Mucosa of descending colon (tissue), 3 donors: ENCODE results near the gene PDE8A. TPM values are rescaled to one million over a fixed set of nuclear protein-coding genes. Genes with fewer than 3 reads are reported as not detected.

Source experiments
- ATAC-seq: fragments of 200-7000 bp; cut with Tn5 transposase; one replicate; pipeline ENCODE4 v1.9.1; 2020; ENCODE audit warnings: mild to moderate bottlenecking, moderate library complexity
- DNase-seq, 3 donors: peaks; one replicate each; pipeline ENCODE4 v3.0.0-alpha.2; 2020
- H3K36me3 ChIP-seq: fragments of 200-600 bp; one replicate; pipeline ENCODE4 v1.8.0; 2021; ENCODE audit warnings: low read depth, mild to moderate bottlenecking
- H3K4me1 ChIP-seq: fragments of 200-600 bp; one replicate; pipeline ENCODE4 v1.8.0; 2021; ENCODE audit warnings: low read depth, mild to moderate bottlenecking
- H3K4me3 ChIP-seq: fragments of 200-600 bp; one replicate; pipeline ENCODE4 v1.8.0; 2021; ENCODE audit warnings: mild to moderate bottlenecking
- H3K9me3 ChIP-seq: fragments of 200-600 bp; one replicate; pipeline ENCODE4 v1.8.0; 2021; ENCODE audit warnings: mild to moderate bottlenecking
- CTCF ChIP-seq: fragments of 200-600 bp; IDR thresholded peaks from one replicate; pipeline ENCODE4 v1.8.0; 2022; ENCODE audit warnings: antibody characterized with exemption, mild to moderate bottlenecking
- intact Hi-C, 2 donors: fragments of 100-400 bp; cut with DNase I in 1 of 2; cut with micrococcal nuclease in 1 of 2; formaldehyde crosslinking; loops; one replicate each; pipeline versions ENCODE4 v1.11.0 to v1.11.1; 2022; cut with DNase I, micrococcal nuclease
- total RNA-seq, 3 donors: library from RNA; stranded (reverse); fragmentation: NEBNext Ultra II Directional in 2 of 3; extraction: Animal tissue kit (Norgen Biotek cat#: 25700) in 2 of 3; gene quantifications; one replicate each; pipeline versions ENCODE4 v1.2.1 to v1.2.4, GENCODE V29; 2021 to 2023
- donor health status: DM: no; HTN: no; CAD: no; lungs with moderate emphysema.
- donor health status: DM: no; HTN: no; CAD: no.
- donor health status: DM: no; HTN: yes; CAD: no.

PDE8A gene
- total RNA-seq, 3 donors from 2014 or later, result 79.7 to 117 (median 98.3) TPM

DNA sequence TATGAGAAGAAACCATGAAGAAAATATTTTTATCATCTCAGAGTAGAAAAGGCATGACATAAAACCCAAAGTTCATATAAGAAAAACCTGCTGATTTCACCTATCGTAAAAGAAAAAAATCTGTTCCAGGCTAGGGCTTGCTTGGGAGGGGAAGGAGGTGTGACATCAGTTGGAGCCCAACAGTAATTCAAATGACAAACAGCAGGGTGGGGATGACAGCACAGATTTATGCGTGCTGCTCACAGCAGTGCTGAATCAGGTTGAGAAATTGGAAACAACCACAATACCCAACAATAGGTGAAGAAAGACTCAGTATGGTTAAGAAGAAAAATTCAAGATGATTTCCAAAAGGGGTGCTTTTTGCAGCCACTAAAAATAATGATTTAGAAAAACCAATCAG is 172.4 kb downstream of the PDE8A start:
- Histone ChIP-seq H3K4me3 (no peak overlapping the region), H3K9me3 (no peaks in the 10 kb centered on the region), H3K4me1 (no peaks in the 10 kb centered on the region), H3K36me3 (no peaks in the 10 kb centered on the region)
- intact Hi-C loops, result no loop called here
- DNase-seq (peak in 1 of 3 donors; percentile 25), ATAC-seq (peak; percentile 51)
- no peak for TF ChIP-seq CTCF

GRCh38 chr15:85155360-85155759 is 173.7 kb downstream of the PDE8A start:
- H3K4me1 ChIP-seq, result no peaks in the 10 kb centered on the region

DNA sequence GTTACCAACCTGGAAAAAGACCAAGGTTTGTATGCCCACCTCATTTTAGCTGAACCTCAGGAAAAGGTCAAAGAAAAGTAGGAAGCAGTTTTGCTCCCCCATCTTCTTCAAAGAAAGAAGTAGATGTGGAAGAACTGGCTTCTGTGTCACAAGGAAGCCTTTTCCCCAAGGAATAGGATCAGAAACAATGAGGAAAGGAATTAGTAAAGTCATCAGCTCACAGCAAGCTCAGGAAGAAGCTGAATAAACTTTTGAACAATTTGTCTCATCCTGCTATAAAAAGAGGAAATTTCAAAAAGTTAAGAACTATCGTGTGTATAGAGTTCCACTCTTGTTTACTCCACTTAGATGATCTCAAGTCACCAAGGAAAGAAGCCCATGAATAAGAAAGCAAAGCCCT is 174.2 kb downstream of the PDE8A start:
- no peak for DNase-seq
- H3K4me3 ChIP-seq, result no peak overlapping the region
- ATAC-seq, result no peak
- TF ChIP-seq CTCF, result no peak
- intact Hi-C loops, result no loop called here
- H3K9me3 ChIP-seq, result no peaks in the 10 kb centered on the region
- H3K36me3 ChIP-seq, result no peaks in the 10 kb centered on the region
- H3K4me1 ChIP-seq, result no peaks in the 10 kb centered on the region

More at GRCh38 chr15:85155360-85155759, 173.7 kb downstream of the PDE8A start:
- H3K4me3 ChIP-seq, result no peak overlapping the region
- DNase-seq (no peak), ATAC-seq (no peak)
- H3K9me3 ChIP-seq, result no peaks in the 10 kb centered on the region
- intact Hi-C loops, result no loop called here
- H3K36me3 ChIP-seq, result no peaks in the 10 kb centered on the region
- TF ChIP-seq CTCF, result no peak

- Histone ChIP-seq H3K4me3 (no peak overlapping the region), H3K36me3 (no peaks in the 10 kb centered on the region), H3K9me3 (peaks cover 4% of the 10 kb centered on the region), H3K4me1 (no peaks in the 10 kb centered on the region)
- intact Hi-C loops, result no loop called here
- ATAC-seq (no peak), DNase-seq (no peak)
- TF ChIP-seq CTCF, result no peak
Measured at GRCh38 chr15:85157344-85157743, 175.7 kb downstream of the PDE8A start.

- ATAC-seq (no peak), DNase-seq (no peak)
- no peak for TF ChIP-seq CTCF
- no peaks in the 10 kb centered on the region for H3K36me3 ChIP-seq
- H3K4me1 ChIP-seq, result no peaks in the 10 kb centered on the region
- no peak overlapping the region for H3K4me3 ChIP-seq
- intact Hi-C loops, result no loop called here
- peaks cover 8% of the 10 kb centered on the region for H3K9me3 ChIP-seq
Measured at GRCh38 chr15:85162237-85162636, 180.6 kb downstream of the PDE8A start.

- Histone ChIP-seq H3K4me3 (no peak overlapping the region), H3K9me3 (peaks cover 8% of the 10 kb centered on the region), H3K36me3 (no peaks in the 10 kb centered on the region), H3K4me1 (peaks cover 3% of the 10 kb centered on the region)
- no peak for TF ChIP-seq CTCF
- peak in 1 of 3 donors; percentile 9 for DNase-seq
- no peak for ATAC-seq
- intact Hi-C loops, result no loop called here
Measured at GRCh38 chr15:85164841-85165466, 183.3 kb downstream of the PDE8A start.
